SU-DHL-6 (cell line): Measurements from ENCODE around the gene LRRN2.

ENCODE experiments used
- H2AFZ ChIP-seq: fragments of 200-600 bp; sonication (generic); 2 replicates; pipeline ENCODE4 v1.6.1; 2014; ENCODE audit warnings: low read depth, mild to moderate bottlenecking, moderate library complexity, mixed read lengths, antibody characterized with exemption, low read length; ENCODE audit not compliant: severe bottlenecking
- H3F3A ChIP-seq: fragments of 200-600 bp; shearing (Covaris generic); 2 replicates; pipeline ENCODE4 v1.6.0; 2016; ENCODE audit warnings: antibody characterized with exemption, mild to moderate bottlenecking; ENCODE audit not compliant: insufficient read depth
- H3K27ac ChIP-seq: fragments of 200-600 bp; sonication (generic); 2 replicates; pipeline ENCODE4 v1.5.1; 2016; ENCODE audit warnings: low read depth, mild to moderate bottlenecking, low read length, moderate library complexity, mixed read lengths
- H3K27me3 ChIP-seq: fragments of 200-600 bp; sonication (generic), shearing (Covaris generic); 2 replicates; pipeline ENCODE4 v1.6.0; 2014; ENCODE audit warnings: mild to moderate bottlenecking, low read length
- H3K36me3 ChIP-seq: fragments of 200-600 bp; sonication (generic); 2 replicates; pipeline ENCODE4 v1.6.1; 2014; ENCODE audit warnings: mild to moderate bottlenecking, low read length, mixed read lengths
- H3K4me2 ChIP-seq: fragments of 300-600, 200-600 bp; shearing (Covaris generic), sonication (generic); 2 replicates; pipeline ENCODE4 v1.6.0; 2014; ENCODE audit warnings: low read length, low read depth, mild to moderate bottlenecking; ENCODE audit not compliant: poor library complexity, severe bottlenecking
- H3K4me3 ChIP-seq: fragments of 200-600 bp; sonication (generic); 2 replicates; pipeline ENCODE4 v1.5.1; 2014; ENCODE audit warnings: antibody characterized with exemption, low read length, mild to moderate bottlenecking, mixed read lengths; ENCODE audit not compliant: insufficient read depth, poor library complexity, severe bottlenecking
- H3K79me2 ChIP-seq: fragments of 200-600 bp; sonication (generic); 2 replicates; pipeline ENCODE4 v1.6.1; 2014; ENCODE audit warnings: mild to moderate bottlenecking, low read length, moderate library complexity; ENCODE audit not compliant: insufficient read depth
- H3K9ac ChIP-seq: fragments of 200-600 bp; sonication (generic); 2 replicates; pipeline ENCODE4 v1.7.0; 2014; ENCODE audit warnings: mild to moderate bottlenecking, low read length
- H3K9me2 ChIP-seq: fragments of 200-600 bp; sonication (generic); replicated peaks from 2 replicates; pipeline ENCODE4 v1.6.1; 2014; ENCODE audit warnings: low read length; ENCODE audit not compliant: insufficient read depth
- H3K9me3 ChIP-seq: fragments of 200-600 bp; sonication (generic); 2 replicates; pipeline ENCODE4 v1.6.1; 2014; ENCODE audit warnings: low read length, mixed read lengths; ENCODE audit not compliant: insufficient read depth
- H4K20me1 ChIP-seq: fragments of 200-600 bp; sonication (generic); 2 replicates; pipeline ENCODE4 v1.6.1; 2014; ENCODE audit warnings: low read depth, mild to moderate bottlenecking, antibody characterized with exemption, low read length, moderate library complexity, mixed read lengths
- EZH2phosphoT487 ChIP-seq: fragments of 200-600 bp; sonication (generic), shearing (Covaris generic); conservative IDR thresholded peaks from 2 replicates; pipeline ENCODE4 v1.6.1; 2018; ENCODE audit warnings: mild to moderate bottlenecking, antibody characterized with exemption, low read length, moderate library complexity, mixed read lengths
- TF ChIP-seq, protein P1 (sequence below): fragments of 200-600 bp; sonication (generic); IDR thresholded peaks from one replicate; pipeline ENCODE4 v1.5.1; 2017; ENCODE audit warnings: antibody characterized with exemption, mild to moderate bottlenecking, low read length, moderate library complexity; ENCODE audit not compliant: insufficient read depth, poor library complexity, severe bottlenecking

LRRN2 gene

DNA sequence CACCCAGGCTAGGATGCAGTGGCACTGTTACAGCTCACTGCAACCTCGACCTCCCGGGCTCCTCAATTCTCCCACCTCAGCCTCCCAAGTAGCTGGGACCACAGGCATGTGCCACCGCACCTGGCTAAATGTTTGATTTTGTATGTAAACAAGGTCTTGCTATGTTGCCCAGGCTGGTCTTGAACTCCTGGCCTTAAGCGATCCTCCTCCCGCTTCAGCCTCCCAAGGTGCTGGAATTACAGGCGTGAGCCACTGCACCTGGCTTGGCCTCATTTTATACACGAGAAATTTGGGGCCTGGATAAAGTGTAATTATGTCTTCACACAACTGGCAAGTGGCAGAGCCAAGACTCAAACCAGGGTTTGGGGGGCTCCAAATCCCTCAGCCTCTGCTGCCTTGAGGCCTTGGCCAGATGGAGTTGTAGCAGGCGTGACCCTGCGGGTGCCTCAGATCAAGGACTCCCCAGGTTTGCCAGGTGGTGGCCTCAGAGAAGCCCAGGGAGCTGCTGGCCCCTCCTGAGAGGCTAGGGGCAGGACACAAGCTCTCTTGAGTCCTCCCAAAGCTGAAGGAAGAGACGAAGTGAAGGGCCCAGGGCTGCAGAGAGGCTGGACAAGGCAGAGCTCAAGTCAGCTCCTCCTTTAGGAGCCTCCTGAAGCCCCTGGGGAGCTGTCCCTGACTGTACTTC, 107.6 kb downstream of the LRRN2 start:
- Histone ChIP-seq H3K9me2 (no peaks in the 10 kb centered on the region), H3K4me2 (no peak overlapping the region), H3K27me3 (no peaks in the 10 kb centered on the region), H2AFZ (no peak overlapping the region), H3K27ac (no peak overlapping the region), H3K9ac (no peak overlapping the region), H3F3A (no peaks in the 10 kb centered on the region), H3K79me2 (no peaks in the 10 kb centered on the region), H3K36me3 (no peaks in the 10 kb centered on the region), H3K9me3 (no peaks in the 10 kb centered on the region), H4K20me1 (no peaks in the 10 kb centered on the region), H3K4me3 (no peak overlapping the region)
- TF ChIP-seq EZH2phosphoT487 = no peak
- TF ChIP-seq, protein P1, sequence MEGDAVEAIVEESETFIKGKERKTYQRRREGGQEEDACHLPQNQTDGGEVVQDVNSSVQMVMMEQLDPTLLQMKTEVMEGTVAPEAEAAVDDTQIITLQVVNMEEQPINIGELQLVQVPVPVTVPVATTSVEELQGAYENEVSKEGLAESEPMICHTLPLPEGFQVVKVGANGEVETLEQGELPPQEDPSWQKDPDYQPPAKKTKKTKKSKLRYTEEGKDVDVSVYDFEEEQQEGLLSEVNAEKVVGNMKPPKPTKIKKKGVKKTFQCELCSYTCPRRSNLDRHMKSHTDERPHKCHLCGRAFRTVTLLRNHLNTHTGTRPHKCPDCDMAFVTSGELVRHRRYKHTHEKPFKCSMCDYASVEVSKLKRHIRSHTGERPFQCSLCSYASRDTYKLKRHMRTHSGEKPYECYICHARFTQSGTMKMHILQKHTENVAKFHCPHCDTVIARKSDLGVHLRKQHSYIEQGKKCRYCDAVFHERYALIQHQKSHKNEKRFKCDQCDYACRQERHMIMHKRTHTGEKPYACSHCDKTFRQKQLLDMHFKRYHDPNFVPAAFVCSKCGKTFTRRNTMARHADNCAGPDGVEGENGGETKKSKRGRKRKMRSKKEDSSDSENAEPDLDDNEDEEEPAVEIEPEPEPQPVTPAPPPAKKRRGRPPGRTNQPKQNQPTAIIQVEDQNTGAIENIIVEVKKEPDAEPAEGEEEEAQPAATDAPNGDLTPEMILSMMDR = no peak

DNA sequence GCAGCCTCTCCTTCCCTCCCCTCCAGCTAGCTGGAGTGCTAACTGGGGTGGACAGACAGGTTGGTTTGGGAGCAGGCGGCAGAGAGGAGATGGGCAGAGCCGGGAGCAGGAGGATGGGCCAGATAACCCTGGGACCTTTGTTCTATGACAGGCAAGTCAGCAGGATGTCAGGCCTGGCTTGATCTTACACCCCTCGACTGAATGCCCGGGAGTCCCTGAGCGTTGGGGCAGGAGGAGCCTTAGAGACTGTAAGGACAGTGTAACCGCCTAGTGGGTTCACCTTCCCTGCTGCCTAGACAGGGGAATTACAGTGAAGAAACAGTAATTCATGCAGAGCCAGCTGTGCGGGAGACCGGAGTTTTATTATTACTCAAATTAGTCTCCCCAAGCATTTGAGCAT, 109.1 kb downstream of the LRRN2 start:
- Histone ChIP-seq H4K20me1 (no peaks in the 10 kb centered on the region), H3K36me3 (no peaks in the 10 kb centered on the region), H3K4me3 (no peak overlapping the region), H2AFZ (no peak overlapping the region), H3K27me3 (no peaks in the 10 kb centered on the region), H3K27ac (no peak overlapping the region), H3K9me2 (no peaks in the 10 kb centered on the region), H3F3A (no peaks in the 10 kb centered on the region), H3K9me3 (no peaks in the 10 kb centered on the region), H3K79me2 (no peaks in the 10 kb centered on the region), H3K4me2 (no peak overlapping the region), H3K9ac (no peak overlapping the region)
- TF ChIP-seq, protein P1 = no peak
- no peak for TF ChIP-seq EZH2phosphoT487

DNA sequence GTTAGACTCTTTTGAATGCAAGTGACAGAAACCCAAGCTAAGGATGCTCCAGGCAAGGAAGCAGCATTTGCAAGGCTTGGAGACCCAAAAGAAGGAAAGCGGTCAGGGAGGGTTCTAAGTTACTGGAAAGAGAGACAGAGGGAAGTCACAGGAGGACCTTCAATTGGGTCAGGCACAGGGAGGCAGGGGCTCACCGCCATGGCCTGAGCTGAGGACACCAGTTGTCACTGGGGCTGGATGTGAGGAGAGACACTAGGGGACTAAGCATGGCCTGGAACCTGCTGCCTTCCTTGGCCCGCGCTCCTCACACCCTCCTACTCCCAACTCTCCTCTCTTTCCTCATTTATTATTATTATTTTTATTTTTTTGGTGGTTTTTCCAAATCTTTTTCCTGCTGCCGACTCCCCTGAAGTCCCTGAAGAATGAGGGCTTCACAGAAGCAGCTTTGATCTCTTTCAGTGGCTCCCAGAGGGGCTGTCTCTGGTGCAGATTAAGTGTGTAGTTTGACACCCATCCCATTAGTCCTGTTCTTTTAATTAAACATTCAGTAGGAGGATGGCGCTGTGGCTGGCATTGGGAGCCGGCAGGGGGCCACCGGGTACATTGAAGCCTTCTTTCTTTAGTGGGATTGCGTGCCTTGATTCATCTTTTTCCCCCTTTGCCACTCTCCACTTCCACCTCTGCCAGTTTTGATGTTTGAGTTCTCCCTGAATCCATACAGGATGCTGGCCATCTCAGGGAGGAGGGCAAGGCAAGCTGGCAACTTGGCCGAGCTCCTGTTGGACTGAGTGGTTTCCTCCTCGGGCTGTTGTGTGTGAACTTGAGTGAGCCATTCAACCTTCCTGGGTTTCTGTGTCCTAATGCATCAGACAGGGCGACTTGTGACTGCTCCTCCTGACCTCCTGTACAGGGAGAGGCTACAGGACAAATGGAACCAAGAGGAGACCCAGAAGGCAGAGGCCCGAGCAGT, 110.0 kb downstream of the LRRN2 start:
- H3K4me2 ChIP-seq = no peak overlapping the region
- no peak overlapping the region for H3K27ac ChIP-seq
- no peaks in the 10 kb centered on the region for H3K9me2 ChIP-seq
- H3K79me2 ChIP-seq = no peaks in the 10 kb centered on the region
- no peaks in the 10 kb centered on the region for H3F3A ChIP-seq
- H3K36me3 ChIP-seq = no peaks in the 10 kb centered on the region
- no peak overlapping the region for H3K4me3 ChIP-seq
- no peaks in the 10 kb centered on the region for H4K20me1 ChIP-seq
- no peak overlapping the region for H3K9ac ChIP-seq
- H2AFZ ChIP-seq = no peak overlapping the region
- H3K9me3 ChIP-seq = no peaks in the 10 kb centered on the region
- H3K27me3 ChIP-seq = no peaks in the 10 kb centered on the region
- TF ChIP-seq, protein P1 = no peak
- no peak for TF ChIP-seq EZH2phosphoT487
